K562 (cell line): Measurements from ENCODE around the gene COQ8B. TPM values are rescaled to one million over a fixed set of nuclear protein-coding genes. Genes with fewer than 3 reads are reported as not detected.
A peak's percentile ranks its signal among the peaks of the same experiment; 100 is the strongest.

Source experiments
- CBX2 ChIP-seq: fragments of 200-600 bp; sonication (generic); IDR thresholded peaks from one replicate; pipeline ENCODE4 v1.6.1; 2012; ENCODE audit warnings: mild to moderate bottlenecking, low read length, inconsistent platforms; ENCODE audit not compliant: insufficient read depth, poor library complexity, severe bottlenecking
- CLOCK ChIP-seq: fragments of 250-450 bp; sonication (Bioruptor Pico); IDR thresholded peaks from 2 replicates; pipeline ENCODE4 v1.4.0; 2020; ENCODE audit warnings: mild to moderate bottlenecking, moderate library complexity, borderline replicate concordance
- CREBBP ChIP-seq: IDR thresholded peaks from one replicate; pipeline ENCODE4 v1.6.1; 2012; ENCODE audit warnings: low read depth, mild to moderate bottlenecking, control low read depth, inconsistent platforms, low read length
- CREM ChIP-seq: IDR thresholded peaks from 2 replicates; pipeline ENCODE4 v1.6.1; 2014; ENCODE audit warnings: antibody characterized with exemption, low read depth
- FOXP1 ChIP-seq: sonication (generic); formaldehyde crosslinking; IDR thresholded peaks from 2 replicates; pipeline ENCODE4 v1.8.0; 2022; ENCODE audit warnings: mild to moderate bottlenecking, missing genetic modification reagents
- ILF3 ChIP-seq: fragments of 450-650 bp; IDR thresholded peaks from 2 replicates; pipeline ENCODE4 v1.6.1; 2018; ENCODE audit warnings: antibody characterized with exemption, mild to moderate bottlenecking, moderate library complexity, borderline replicate concordance
- MYC ChIP-seq, 2 experiments: fragments of 250-450 bp in 1 of 2; sonication (Bioruptor Pico) in 1 of 2; IDR thresholded peaks; 2 replicates each; pipeline versions ENCODE4 v1.5.1 to v1.6.1; 2012 to 2021; ENCODE audit warnings: low read depth in 2 of 2, borderline replicate concordance in 1 of 2, improper control_type of control experiment in 1 of 2, low read length in 1 of 2, mild to moderate bottlenecking in 1 of 2, moderate library complexity in 1 of 2
- POLR3G ChIP-seq: IDR thresholded peaks from 2 replicates; pipeline ENCODE4 v1.6.1; 2011; ENCODE audit not compliant: insufficient read length, insufficient replicate concordance; ENCODE audit errors: extremely low read depth
- PTBP1 ChIP-seq: fragments of 200-400 bp; formaldehyde crosslinking; IDR thresholded peaks from 2 replicates; pipeline ENCODE4 v1.6.1; 2017; ENCODE audit warnings: low read depth, low read length
- RERE ChIP-seq: sonication (generic); formaldehyde crosslinking; IDR thresholded peaks from 2 replicates; pipeline ENCODE4 v1.8.0; 2023; ENCODE audit warnings: missing genetic modification reagents, mild to moderate bottlenecking, borderline replicate concordance
- SETDB1 ChIP-seq: IDR thresholded peaks from one replicate; pipeline ENCODE4 v1.6.1; 2012; ENCODE audit warnings: low read length, control low read depth, inconsistent platforms
- SMAD1 ChIP-seq: fragments of 150-350 bp; IDR thresholded peaks from 2 replicates; pipeline ENCODE4 v1.6.1; 2014; ENCODE audit warnings: low read length, low read depth; ENCODE audit not compliant: partially characterized antibody
- SMAD3 ChIP-seq: fragments of 450-650 bp; formaldehyde crosslinking; conservative IDR thresholded peaks from 2 replicates; pipeline ENCODE4 v1.4.0; 2020; ENCODE audit warnings: mild to moderate bottlenecking
- SMARCB1 ChIP-seq: IDR thresholded peaks from 2 replicates; pipeline ENCODE4 v1.6.1; 2011; ENCODE audit warnings: improper control_type of control experiment, low read depth; ENCODE audit not compliant: insufficient read length
- TAF1 ChIP-seq: IDR thresholded peaks from 2 replicates; pipeline ENCODE4 v1.6.1; 2011; ENCODE audit warnings: mild to moderate bottlenecking, low read length, moderate library complexity; ENCODE audit not compliant: insufficient read depth, control insufficient read depth, severe bottlenecking; ENCODE audit errors: extremely low read depth
- YBX1 ChIP-seq: fragments of 450-650 bp; IDR thresholded peaks from 2 replicates; pipeline ENCODE4 v1.7.1; 2016; ENCODE audit warnings: mild to moderate bottlenecking
- ZNF165 ChIP-seq: fragments of 250-450 bp; sonication (Bioruptor Pico); IDR thresholded peaks from 2 replicates; pipeline ENCODE4 v1.4.0; 2020; ENCODE audit warnings: borderline replicate concordance
- ZNF184 ChIP-seq: sonication (generic); formaldehyde crosslinking; IDR thresholded peaks from 2 replicates; pipeline ENCODE4 v1.5.0; 2020; ENCODE audit warnings: missing genetic modification reagents
- polyA plus RNA-seq, 8 experiments: library from polyadenylated mRNA; depleted of rRNA in 4 of 8; stranded (reverse) in 5 of 8; unstranded in 3 of 8; fragments of >200 nt; fragmentation: Nextera tagmentation in 2 of 8; fragmentation: Illumina TruSeq in 1 of 8; extraction: Ambion mirVana in 2 of 8; extraction: Trizol in 1 of 8; gene quantifications; 2 replicates each; pipeline versions ENCODE4 v1.2.1 to v1.2.3, GENCODE V29; 2011 to 2014; ENCODE audit warnings: inconsistent platforms in 1 of 8, missing spikeins in 1 of 8
- total RNA-seq, 7 experiments: library from RNA; depleted of rRNA in 6 of 7; stranded (reverse); fragments of >200 nt in 6 of 7; fragmentation: Illumina TruSeq in 2 of 7; extraction: Trizol in 2 of 7; gene quantifications; 2 replicates each; pipeline versions ENCODE4 v1.2.1 to v1.2.3, GENCODE V29; 2011 to 2021; ENCODE audit warnings: low replicate concordance in 1 of 7

The COQ8B gene
- total and polyA plus RNA-seq, 9 of the 15 experiments (the other 6 are each of a cell fraction or from before 2014, with no cell fraction given) = 0.41 to 32.3 (median 12.9) TPM

- TF ChIP-seq CLOCK (CRISPR knock-in tag) (peak; percentile 75; the same call in 1 of the 2 replicates), ZNF184 (CRISPR knock-in tag) (no peak), SMAD3 (CRISPR knock-in tag) (0 out of 2 replicates have a peak, but pooled peaks have one; percentile 12), CREBBP (no peak), SMAD1 (peak; percentile 59), ZNF165 (no peak), SETDB1 (no peak), YBX1 (no peak), CREM (peak; percentile 93), SMARCB1 (no peak), CBX2 (no peak), MYC (IDR thresholded peaks at IDR 0.05; ENCODE audit: low read depth, low read length) (peak; percentile 96), MYC (CRISPR knock-in tag; IDR thresholded peaks at IDR 0.05; ENCODE audit: borderline replicate concordance, low read depth) (peak; percentile 88), FOXP1 (CRISPR knock-in tag) (no peak; the same call in 1 of the 2 replicates), RERE (CRISPR knock-in tag) (no peak), PTBP1 (no peak), TAF1 (peak; percentile 53), POLR3G (no peak), ILF3 (no peak)
Measured at GRCh38 chr19:40750058-40750873, 33.6 kb upstream of the COQ8B start, which contains the start of gene ACTMAP (continued).
